Measurements from ENCODE around the gene UBXN11.

Gene UBXN11

DNA sequence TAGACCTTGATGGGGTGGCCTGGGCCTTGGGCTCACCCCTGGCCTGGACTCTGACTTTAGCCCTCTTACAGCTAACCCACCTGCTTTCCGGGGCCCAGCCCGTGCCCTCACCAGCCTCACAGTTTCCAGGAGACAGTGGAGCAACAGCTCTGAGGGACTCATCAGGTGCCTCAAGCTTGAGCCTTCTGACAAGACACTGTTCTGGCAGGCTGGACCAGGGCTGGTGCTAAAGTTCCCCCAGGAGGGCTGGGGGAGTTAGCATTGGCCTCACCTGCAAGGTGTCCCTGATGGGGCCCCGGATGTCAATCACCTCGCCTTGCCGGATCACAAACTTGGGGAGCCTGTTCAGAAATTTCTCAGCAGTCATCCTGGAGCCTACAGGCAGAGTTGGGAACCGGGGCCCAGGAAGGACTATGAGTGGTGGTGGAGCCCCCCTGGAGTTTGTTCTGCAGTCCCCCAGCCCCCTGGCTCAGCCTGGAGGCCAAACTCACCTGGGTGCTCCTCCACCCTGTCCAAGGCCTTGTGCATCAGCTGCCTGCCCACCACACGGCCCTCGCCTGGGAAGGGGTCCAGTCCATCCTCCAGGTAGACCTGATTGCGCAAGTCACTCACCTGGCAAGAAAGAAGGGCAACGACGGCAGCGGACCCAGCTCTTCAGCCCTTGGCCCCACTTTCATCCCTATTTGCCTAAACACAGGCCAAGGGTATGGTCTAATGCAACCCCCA, 22.4 kb downstream of the UBXN11 start:
- no peak for DNase-seq

DNA sequence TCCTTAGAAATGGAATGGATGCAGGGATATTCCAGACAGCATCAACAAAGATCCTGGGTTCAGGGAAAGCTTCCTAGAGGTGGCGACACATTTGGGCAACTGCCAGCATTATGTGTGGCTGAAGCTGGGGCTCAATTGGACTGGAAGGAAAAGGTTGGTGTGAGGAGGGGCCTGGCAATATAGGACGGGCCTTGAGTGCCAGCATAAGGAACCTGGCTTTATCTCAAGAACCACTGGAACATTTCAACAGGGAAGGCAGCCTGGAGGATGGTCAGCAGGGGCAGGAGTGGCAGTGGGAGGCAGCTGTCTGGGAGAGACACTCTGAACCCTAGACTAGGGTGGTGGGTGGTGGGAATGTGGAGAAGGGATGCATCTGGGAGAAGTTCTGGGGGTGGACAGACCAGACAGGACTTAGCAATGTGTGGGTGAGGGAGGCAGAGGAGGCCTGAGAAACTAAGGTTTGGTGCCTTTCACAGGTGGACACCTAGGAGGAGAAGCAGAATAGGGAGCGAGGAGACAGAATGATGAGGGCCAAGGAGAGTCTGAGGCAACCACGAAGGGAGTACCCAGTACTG, 23.1 kb downstream of the UBXN11 start:
- no peak for DNase-seq

DNA sequence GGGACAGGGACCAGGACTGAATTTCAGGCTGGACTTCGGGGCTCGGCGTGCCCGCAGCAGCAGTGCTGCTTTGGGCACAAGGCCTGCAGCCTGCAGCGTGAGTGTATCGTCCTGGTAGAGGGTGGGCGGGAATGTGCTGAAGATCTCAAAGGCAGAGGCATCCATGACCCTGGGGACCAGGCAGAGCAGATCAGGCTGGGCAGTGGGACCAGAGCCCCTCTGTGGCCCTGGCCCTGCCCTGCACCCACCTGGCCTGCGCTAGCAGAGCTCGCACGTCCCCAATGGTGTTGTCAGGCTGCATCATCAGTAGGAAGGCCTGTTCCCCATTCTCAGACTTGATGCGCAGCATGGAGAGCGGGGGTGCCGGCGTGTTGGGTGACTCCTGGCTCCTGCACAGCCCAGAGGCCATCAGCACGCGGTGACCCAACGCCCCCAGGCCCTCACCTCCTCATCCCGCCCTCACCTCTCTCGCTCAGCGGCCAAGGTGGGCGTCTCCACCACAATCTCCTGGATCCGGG, 24.0 kb downstream of the UBXN11 start:
- no peak for DNase-seq

DNA sequence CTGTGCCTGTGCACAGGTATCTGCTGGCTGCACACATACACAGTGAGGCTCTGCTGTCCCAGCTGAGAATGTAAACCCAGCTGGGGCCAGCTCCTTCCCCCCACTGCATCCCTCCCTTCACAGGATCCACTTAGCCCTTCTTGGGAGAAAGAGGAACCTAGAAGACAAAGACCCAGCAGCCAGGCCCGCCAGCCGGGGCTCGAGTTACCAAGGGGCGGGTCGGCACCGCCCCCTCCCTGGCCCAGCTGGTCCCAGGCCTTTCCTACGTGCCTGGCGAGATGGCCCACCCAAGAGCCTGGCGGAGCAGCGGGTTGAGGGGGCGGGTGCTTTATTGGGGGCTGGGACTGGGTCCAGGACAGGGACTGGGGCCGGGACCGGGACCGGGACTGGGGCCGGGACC, 24.5 kb downstream of the UBXN11 start:
- no peak for DNase-seq

DNA sequence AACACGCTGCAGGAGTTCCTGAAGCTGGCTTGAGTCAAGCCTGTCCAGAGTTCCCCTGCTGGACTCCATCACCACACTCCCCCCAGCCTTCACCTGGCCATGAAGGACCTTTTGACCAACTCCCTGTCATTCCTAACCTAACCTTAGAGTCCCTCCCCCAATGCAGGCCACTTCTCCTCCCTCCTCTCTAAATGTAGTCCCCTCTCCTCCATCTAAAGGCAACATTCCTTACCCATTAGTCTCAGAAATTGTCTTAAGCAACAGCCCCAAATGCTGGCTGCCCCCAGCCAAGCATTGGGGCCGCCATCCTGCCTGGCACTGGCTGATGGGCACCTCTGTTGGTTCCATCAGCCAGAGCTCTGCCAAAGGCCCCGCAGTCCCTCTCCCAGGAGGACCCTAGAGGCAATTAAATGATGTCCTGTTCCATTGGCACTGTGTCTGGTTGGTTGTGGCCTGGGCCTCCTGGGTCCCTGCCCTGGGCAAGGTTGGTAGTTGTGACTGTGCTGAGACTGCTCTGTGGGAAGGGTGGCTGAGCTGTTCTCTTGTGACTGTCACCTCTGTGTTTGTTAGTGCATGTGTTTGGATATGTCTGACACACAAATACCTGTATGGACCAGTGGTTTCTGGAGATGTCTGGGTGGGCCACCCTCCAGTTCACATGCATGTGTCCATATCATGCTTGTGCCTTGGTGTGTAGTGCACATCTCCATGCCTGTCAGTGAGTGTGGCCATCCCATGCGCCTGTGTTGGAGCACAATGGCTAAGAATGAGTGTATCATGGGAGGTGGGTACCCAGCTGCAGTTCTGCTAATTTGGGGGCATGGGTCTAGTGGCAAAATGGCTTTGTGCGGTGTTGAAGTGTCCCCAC, 25.1 kb downstream of the UBXN11 start:
- DNase-seq = no peak

DNA sequence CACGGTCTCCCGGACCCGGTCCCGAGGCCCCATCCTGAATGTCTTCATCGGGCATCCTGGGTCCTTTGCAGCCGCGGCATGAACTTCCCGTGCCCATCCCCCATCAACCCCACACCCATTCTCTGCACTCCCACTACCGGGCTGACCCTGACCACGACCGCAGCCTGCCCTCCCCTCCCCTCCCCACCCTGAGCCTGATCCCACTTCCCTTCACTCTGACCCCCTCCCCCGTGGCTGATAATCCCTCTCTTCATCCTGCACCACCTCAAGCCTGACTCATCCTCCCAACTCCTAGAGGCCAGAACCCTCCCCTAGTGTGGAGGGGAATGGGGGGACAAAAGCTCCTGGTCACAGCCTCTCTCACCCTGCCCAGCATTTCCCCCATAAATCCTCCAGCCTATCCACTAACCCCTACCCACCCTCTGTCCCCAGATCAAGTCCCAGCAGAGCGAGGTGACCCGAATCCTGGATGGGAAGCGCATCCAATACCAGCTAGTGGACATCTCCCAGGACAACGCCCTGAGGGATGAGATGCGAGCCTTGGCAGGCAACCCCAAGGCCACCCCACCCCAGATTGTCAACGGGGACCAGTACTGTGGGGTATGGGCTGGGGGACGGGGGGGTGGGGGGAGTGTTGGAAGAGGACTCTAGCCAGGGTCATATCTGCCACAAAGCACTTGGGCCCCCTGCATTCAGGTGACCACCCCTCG, 25.9 kb downstream of the UBXN11 start:
- no peak for DNase-seq

DNA sequence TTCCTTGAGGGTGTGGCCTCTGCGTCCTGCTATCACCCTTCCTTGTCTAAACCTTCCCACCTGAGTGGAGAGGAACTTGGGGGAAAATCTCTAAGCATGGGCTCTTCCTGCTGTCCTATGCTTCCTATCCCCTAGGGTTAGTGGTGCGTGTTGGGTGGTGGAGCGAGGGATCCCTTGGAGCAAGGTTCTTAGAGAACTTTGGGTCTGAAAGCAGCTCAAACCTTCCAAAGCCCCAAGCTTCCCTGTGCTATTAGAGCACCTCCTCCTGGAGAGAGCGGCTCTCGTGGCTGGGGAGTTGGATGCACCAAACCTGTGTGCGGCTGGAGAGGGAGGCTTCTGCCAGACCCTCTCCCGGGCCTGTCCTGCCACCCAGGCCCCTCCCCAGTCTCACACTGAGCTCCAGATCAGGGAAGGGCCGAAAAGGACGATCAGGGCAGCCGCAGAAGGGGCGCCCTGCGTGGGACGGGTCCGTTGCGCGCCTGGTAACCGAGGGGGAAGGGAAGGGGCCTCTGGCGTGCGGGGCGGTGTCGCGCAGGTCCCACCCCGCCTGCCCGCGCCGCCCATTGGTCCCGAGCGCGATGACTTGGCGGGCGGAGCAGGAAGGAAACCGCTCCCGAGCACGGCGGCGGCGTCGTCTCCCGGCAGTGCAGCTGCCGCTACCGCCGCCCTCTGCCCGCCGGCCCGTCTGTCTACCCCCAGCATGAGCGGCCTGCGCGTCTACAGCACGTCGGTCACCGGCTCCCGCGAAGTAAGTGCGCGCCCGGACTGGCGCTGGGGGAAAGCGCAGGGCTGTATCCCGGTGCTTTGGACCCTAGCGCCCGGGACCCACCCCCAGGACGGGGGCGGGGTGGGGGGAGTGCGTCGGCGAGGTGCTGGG, 26.7 kb downstream of the UBXN11 start, which contains the start of gene SH3BGRL3:
Gene SH3BGRL3 (plus strand): TSS at position 631 of the 877 bp plus-strand sequence. CDS start 70 bp downstream, at position 701.
- DNase-seq = peak; percentile 47

DNA sequence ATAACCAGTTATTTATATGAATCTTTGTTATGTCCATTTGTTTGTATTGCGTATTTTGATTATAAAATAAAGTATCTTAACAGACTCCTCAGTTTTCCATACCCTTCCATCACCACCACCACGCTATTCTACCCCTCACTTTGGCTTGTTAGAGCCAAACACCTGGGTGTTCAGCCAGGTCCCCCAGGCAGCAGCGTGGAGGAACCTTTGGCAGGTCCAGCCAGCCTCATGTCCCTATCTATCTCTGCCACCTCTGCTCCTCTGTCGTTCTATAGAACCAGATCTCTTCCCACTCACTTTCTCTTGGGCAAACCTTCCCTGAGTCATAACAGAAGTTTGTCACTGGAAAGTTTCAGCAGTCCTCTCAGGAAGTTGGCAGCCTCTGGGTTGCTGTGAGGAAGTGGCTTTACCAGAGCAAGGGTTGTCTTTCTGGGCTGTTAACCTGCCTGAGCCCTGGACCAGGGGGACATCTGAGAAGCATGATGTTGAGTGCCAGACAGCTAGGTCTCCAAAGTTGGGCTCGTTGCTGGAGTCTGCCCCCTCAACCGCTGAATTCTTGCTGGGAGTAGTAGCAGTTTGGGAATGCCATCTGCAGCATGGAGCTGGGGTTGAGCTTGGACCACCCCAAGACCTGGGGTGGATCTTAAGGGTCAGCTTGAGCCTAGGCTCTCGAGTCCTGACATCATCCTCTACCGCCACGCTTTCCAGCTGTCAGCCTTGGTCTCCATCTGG, 27.5 kb downstream of the UBXN11 start:
- no peak for DNase-seq

DNA sequence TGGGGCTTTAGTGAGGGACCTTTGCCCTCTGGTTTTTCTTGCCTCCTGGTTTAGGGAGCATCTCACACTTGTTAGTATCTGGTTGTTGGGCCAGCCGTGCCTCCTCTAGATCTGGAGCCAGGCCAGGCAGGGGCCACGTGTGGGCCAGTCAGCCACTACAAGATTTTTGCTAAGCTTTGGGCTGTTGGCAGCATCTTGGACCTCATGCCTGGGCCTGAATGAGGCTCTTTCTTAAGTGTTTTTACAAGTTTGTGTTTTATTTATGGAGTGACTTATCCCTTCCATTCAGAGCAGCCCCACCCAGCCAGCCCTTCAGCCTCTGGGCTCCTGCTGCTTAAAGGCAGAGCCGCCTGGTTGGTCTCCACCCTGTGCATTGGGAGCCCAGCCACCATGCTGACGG, 28.1 kb downstream of the UBXN11 start:
- DNase-seq = peak; percentile 27

DNA sequence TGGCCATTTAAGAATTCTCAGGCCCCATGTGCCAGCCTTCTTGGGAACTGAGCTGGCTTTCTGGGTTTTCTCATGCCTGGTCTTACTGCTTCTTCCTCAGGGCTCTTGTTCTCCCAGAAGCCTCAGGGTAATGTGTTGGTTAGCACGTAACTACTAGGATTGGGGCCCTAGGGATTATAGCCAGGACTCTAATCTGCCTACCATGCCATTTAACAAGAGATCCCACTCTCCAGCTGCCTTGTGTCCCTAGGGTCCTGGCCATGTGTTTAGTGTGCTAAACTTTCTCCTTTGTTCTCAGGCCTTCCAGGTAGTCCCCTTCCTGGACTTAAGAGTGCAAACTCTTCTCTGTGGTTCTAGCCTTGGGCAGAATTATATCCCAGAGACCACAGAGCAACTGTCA, 28.7 kb downstream of the UBXN11 start:
- DNase-seq = no peak

DNA sequence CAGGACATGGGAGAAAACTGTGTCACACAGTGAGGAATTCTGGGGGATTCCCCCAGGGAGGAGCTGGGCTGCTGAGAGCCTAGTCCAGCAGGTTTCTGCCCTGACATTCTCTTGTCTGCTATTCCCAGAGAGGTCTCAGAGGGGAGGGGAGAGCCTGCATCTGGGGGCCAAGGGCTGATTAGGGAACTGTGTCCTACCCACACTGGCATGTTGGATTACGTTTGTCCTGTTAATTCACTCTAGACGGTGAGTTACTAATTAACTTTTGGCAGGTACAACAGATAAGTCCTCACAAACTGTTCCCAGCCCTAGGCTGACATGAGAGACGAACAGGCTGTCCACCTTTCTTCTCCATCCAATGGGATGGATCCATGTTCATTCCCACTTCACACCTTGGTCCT, 29.2 kb downstream of the UBXN11 start:
- no peak for DNase-seq

DNA sequence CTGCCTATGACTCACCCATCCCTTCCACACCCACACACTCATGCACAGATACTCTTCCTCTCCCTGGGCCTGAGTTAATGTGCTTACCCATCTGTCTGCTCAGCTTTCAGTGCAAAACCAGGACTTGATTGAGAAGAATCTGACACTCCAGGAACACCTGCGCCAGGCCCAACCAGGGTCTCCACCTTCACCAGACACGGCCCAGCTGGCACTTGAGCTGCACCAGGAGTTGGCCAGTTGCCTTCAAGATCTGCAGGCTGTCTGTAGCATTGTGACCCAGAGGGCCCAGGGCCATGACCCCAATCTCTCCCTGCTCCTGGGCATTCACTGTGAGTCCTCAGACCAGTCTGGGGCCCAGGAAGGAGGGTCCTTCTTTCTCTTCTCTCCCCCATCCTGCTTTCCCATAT, 30.0 kb downstream of the UBXN11 start:
- DNase-seq = no peak

DNA sequence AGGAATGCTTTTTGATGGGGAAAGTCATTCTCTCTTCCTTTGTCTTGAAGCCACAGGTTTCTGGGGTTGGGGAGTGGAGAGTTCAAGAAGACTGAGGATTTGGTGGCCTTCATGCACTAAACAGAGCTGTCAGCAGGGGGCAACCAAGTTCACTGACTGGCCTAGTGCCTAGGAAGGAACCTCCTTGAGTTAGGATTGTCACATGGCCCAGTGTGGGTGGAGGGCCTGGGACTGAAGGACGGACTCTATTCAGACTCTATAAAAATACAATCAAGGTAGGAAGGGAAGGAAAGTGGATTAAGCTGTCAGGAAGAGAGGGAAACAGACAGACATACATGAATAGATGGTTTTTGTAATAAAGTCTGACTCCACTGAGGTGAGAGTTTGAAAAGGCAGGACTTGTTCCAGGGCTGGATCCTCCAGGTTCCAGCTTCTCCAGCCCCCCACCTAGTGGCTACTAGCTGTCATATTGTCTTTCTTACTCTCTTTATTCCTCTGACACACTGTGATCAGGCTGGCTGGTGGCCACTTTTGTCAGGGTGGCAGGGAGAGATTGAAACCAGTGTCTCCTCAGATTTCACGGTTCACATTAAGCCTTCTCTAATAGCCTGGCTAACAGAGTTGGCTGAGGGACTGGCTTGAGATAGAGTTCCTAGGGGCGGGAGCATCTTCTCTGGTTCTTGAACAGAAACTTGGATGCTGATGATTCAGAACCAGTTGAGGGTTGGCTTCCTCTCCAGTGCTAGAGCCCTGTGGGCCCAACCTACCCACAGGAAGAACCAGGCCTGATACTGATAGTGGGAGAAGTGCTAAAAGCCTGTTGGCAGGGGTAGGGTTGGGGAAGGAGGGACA, 30.6 kb downstream of the UBXN11 start:
- DNase-seq = peak; percentile 69

DNA sequence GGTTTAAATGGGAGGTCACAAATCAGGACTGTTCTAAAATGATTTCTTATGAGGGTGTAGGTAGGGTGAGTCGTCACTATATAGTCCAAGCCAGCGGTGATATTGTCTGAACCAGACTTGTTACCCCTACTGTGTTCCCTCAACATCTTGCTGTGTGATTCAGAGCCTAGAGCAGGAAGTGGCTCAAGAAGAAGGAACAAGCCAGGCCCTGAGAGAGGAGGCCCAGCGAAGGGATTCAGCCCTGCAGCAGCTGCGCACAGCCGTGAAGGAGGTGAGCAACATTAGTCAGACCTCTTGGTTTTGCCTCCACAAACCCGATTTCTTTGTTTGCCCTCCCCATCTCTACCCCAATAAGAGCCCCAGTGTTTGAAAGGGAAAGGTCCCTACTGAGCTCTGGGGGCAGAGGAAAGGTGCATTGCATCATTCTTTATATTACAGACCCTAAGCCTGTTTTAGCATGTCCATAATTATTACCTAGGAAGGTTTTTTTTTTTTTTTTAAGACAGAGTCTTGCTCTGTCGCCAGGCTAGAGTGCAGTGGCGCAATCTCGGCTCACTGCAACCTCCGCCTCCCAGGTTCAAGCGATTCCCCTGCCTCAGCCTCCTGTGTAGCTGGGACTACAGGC, 31.5 kb downstream of the UBXN11 start:
- DNase-seq = no peak

DNA sequence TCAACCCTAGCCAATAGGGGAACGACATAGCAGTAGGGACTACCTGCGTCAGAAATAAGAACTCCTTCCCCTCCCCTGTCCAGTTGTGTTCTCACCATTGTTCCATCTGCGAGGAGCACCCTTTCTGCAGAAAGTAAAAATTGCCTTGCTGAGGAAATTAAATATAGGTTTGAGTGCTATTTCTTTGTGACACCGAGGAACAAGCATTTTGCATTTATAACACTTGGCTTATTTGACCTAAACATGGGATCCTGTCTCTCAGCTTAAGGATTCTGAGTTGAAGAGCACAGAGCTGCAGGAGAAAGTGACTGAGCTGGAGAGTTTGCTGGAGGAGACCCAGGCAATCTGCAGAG, 37.3 kb downstream of the UBXN11 start:
- DNase-seq = no peak

DNA sequence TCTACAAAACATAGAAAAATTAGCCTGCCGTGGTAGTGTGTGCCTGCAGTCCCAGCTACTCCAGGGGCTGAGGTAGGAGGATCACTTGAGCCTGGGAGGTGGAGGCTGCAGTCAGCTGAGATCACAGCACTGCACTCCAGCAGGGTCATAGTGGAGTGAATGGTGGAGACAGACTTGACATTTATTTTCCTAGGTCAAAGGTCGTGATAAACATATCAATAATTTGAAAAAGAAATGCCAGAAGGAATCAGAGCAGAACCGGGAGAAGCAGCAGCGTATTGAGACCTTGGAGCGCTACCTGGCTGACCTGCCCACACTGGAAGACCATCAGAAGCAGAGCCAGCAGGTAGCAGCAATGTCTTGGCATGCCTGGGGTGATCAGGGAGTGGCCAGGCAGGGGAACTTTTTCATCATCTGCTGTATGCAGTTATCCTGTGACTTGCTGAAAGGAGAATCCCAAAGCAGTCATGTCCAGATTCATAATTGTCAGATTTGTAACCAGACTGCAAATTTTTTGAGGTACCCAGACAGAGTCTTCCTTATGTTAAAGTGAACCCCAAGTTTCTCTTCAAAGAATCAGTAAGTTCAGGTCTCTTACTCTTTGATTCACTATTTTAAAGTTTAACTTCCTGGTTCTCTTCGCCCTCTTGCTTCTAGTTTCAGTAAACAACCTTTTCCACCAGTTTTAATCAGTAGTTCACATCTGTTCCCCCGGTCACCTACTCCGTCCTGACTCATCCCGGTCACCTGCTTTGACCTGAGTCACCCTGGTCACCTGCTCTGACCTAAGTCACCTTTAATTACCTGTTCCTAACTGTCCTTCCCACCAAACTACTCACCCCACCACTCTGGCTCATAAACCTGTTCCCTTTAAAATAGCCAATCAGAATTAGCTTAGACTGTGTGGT, 37.9 kb downstream of the UBXN11 start:
- DNase-seq = no peak

DNA sequence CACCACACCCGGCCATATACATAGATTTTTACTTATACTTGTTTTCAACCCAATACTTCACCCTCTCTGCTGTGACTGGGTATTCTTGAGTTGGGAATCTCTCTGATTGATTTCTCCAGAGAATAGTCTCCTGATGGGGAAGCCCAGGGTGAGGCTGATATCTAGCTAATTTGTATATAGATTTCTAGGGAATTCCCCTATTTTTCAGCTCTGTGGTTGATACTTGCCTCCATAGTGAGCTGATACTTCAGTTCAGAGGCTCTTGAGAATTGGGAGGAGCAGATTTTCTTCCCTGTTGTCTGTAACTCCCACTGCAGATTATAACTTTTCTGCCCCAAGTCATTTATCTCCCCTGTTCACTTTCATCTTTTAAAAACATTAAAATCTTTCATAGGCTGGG, 41.0 kb downstream of the UBXN11 start:
- DNase-seq = no peak

DNA sequence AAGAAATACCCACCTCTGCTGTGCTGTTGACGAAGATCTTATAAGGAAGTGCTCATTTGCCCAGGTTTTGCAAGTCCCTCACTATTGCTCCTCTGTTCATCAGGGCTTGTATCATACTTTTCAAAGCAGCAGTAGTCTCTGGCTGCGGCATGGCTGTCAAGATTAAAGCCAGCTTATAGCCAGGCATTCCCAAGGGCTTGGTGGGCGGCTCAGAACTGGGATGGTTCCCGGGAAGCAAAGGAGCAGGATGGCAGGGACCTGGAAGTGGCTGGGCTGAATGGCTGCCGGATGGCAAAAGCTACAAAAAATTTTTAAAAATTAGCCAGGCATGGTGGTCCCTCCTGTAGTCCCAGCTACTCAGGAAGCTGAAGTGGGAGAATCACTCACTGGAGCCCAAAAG, 43.2 kb downstream of the UBXN11 start:
- no peak for DNase-seq

DNA sequence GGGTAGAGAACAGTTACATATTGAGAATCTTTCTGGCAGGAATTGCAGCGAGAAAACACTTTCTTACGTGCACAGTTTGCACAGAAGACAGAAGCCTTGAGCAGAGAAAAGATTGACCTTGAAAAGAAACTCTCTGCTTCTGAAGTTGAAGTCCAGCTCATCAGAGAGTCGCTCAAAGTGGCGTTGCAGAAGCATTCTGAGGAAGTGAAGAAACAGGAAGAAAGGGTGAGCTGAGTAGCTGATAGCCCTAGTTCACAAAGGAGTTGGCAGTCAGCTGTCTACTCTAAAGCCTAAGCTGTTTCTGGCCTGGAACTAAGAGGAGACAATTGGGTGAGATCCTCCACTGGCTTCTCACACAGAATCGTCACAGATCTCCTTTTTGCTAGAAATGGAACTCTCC, 46.9 kb downstream of the UBXN11 start:
- DNase-seq = no peak

All from GOT3 (cell line).